Retinal pigment epithelial cell (primary cell): ENCODE measurements around the gene OPN3.
"Not testable (repeated sequence)": the region's sequence is repeated elsewhere in the genome, so short reads cannot be mapped to it uniquely, and the experiment has no call there.

Experiments used
- DNase-seq: peaks from one replicate; pipeline ENCODE4 v3.0.0-alpha.2; 2010; ENCODE audit warnings: low read depth
- H3K4me3 ChIP-seq: 2 replicates; pipeline ENCODE4 v1.5.1; 2011; ENCODE audit warnings: mild to moderate bottlenecking, low read length, control low read depth, moderate library complexity
- CTCF ChIP-seq: conservative IDR thresholded peaks from 2 replicates; pipeline ENCODE4 v1.5.1; 2011; ENCODE audit warnings: low read depth, low read length, control low read depth, inconsistent platforms

Gene OPN3

GRCh38 chr1:241678536-241678935 is 38.4 kb upstream of the OPN3 start:
- DNase-seq = no peak
- no peak overlapping the region for H3K4me3 ChIP-seq
- no peak for TF ChIP-seq CTCF

GRCh38 chr1:241677201-241677600 is 37.0 kb upstream of the OPN3 start:
- DNase-seq = peak; percentile 12
- no peak overlapping the region for H3K4me3 ChIP-seq
- TF ChIP-seq CTCF = no peak

GRCh38 chr1:241675983-241676382 is 35.8 kb upstream of the OPN3 start:
- no peak overlapping the region for H3K4me3 ChIP-seq
- DNase-seq = no peak
- no peak for TF ChIP-seq CTCF

- DNase-seq = no peak
- no peak overlapping the region for H3K4me3 ChIP-seq
- TF ChIP-seq CTCF = no peak
These were observed 34.7 kb upstream of the OPN3 start for GRCh38 chr1:241674805-241675384.

GRCh38 chr1:241672301-241672700 is 32.1 kb upstream of the OPN3 start:
- DNase-seq = no peak
- TF ChIP-seq CTCF = no peak
- no peak overlapping the region for H3K4me3 ChIP-seq

- no peak for TF ChIP-seq CTCF
- peak; percentile 9 for DNase-seq
- no peak overlapping the region for H3K4me3 ChIP-seq
These were observed 26.2 kb upstream of the OPN3 start for GRCh38 chr1:241666419-241666818.

- no peak for TF ChIP-seq CTCF
- H3K4me3 ChIP-seq = no peak overlapping the region
- no peak for DNase-seq
These were observed 20.3 kb upstream of the OPN3 start for GRCh38 chr1:241660424-241660972.

GRCh38 chr1:241659016-241659415 is 18.8 kb upstream of the OPN3 start:
- DNase-seq, H3K4me3 ChIP-seq: not testable (repeated sequence)
